Peyer's patch (tissue), 4 donors: ENCODE data around the gene CTDSP1. TPM values are rescaled to one million over a fixed set of nuclear protein-coding genes. Genes with fewer than 3 reads are reported as not detected.

Source experiments
- DNase-seq, 3 donors: peaks; one replicate each; pipeline ENCODE4 v3.0.0-alpha.2; 2017 to 2019
- H3K27ac ChIP-seq, 4 donors: fragments of 200-600 bp; sonication (generic); one replicate each; pipeline ENCODE4 v1.5.1; 2016 to 2019
- H3K27me3 ChIP-seq, 2 donors: fragments of 200-600 bp; sonication (generic); one replicate each; pipeline ENCODE4 v1.5.1; 2019
- H3K36me3 ChIP-seq, 3 donors: fragments of 200-600 bp; sonication (generic); one replicate each; pipeline ENCODE4 v1.5.1; 2016 to 2019
- H3K4me1 ChIP-seq, 4 donors: fragments of 200-600 bp; sonication (generic); one replicate each; pipeline ENCODE4 v1.5.1; 2016 to 2019
- H3K4me3 ChIP-seq, 4 donors: fragments of 200-600 bp; sonication (generic); 1 replicate in 3 of 4; 2 replicates in 1 of 4; pipeline ENCODE4 v1.5.1; 2016 to 2019; ENCODE audit warnings: mild to moderate bottlenecking in 1 of 4
- H3K9me3 ChIP-seq, 4 donors: fragments of 200-600 bp; sonication (generic); one replicate each; pipeline ENCODE4 v1.5.1; 2016 to 2019; ENCODE audit warnings: mild to moderate bottlenecking in 1 of 4
- CTCF ChIP-seq, 6 experiments: fragments of 450-650 bp in 4 of 6; fragments of 200-600 bp in 2 of 6; sonication (generic) in 1 of 6; IDR thresholded peaks; one replicate each; pipeline ENCODE4 v1.5.1; 2017 to 2019; ENCODE audit warnings: antibody characterized with exemption in 6 of 6, mild to moderate bottlenecking in 3 of 6, moderate library complexity in 1 of 6
- POLR2A ChIP-seq, 2 donors: fragments of 450-650 bp; IDR thresholded peaks; one replicate each; pipeline ENCODE4 v1.5.1; 2017; ENCODE audit warnings: antibody characterized with exemption in 2 of 2, mild to moderate bottlenecking in 2 of 2, moderate library complexity in 2 of 2
- small RNA-seq, 2 donors: library from RNA; depleted of rRNA; stranded (forward); fragments of <200 nt; gene quantifications; one replicate each; pipeline ENCODE3, GENCODE V24; 2016
- total RNA-seq, 4 donors: library from RNA; depleted of rRNA; stranded (reverse); fragments of >200 nt; gene quantifications; one replicate each; pipeline ENCODE4 v1.1.0, GENCODE V29; 2016

Gene CTDSP1
- total RNA-seq, 4 donors from 2014 or later: 105 to 207 (median 184) TPM

GRCh38 chr2:218448934-218449333, 49.3 kb downstream of the CTDSP1 start:
- Histone ChIP-seq H3K4me3 (no peak overlapping the region), H3K27ac (peak overlapping the region in 1 of 4 donors; percentile 56), H3K9me3 (no peaks in the 10 kb centered on the region), H3K36me3 (peaks cover 0 to 65% (median 0%) of the 10 kb centered on the region in 3 donors), H3K27me3 (no peaks in the 10 kb centered on the region), H3K4me1 (peaks cover 0 to 49% (median 2%) of the 10 kb centered on the region in 4 donors)
- TF ChIP-seq POLR2A (IDR thresholded peaks at IDR 0.05) (peak in 1 of 2 donors; percentile 15), CTCF (IDR thresholded peaks at IDR 0.05) (no peak)
- peak in 1 of 3 donors; percentile 69 for DNase-seq

- TF ChIP-seq POLR2A (IDR thresholded peaks at IDR 0.05) (no peak), CTCF (IDR thresholded peaks at IDR 0.05) (no peak)
- Histone ChIP-seq H3K36me3 (peaks cover 0 to 72% (median 0%) of the 10 kb centered on the region in 3 donors), H3K9me3 (no peaks in the 10 kb centered on the region), H3K27ac (no peak overlapping the region), H3K4me1 (peaks cover 0 to 22% (median 2%) of the 10 kb centered on the region in 4 donors), H3K27me3 (no peaks in the 10 kb centered on the region), H3K4me3 (no peak overlapping the region)
- DNase-seq: no peak
Observed at GRCh38 chr2:218452079-218452478, 52.4 kb downstream of the CTDSP1 start.

Small RNAs within 50 kb of the gene (small RNA-seq; reads per million reads assigned to genes)
- gene MIR26B: 115 to 563 reads per million in 2 donors

Other genes starting within 250 kb of the CTDSP1 start
- not detected for gene CXCR1, start 232.9 kb upstream of the CTDSP1 start, total RNA-seq
- 100 to 1,000 TPM; 210 to 284 (median 246) TPM for gene ARPC2, start 182.7 kb upstream of the CTDSP1 start, total RNA-seq
- 1 to 10 TPM; 3.3 to 7.0 (median 3.9) TPM for gene GPBAR1, start 138.9 kb upstream of the CTDSP1 start, total RNA-seq
- gene AAMP, start 129.7 kb upstream of the CTDSP1 start, total RNA-seq: 100 to 1,000 TPM in 3 of 4 donors, 10 to 100 TPM in 1; 91.8 to 151 (median 115) TPM
- gene PNKD, start 129.3 kb upstream of the CTDSP1 start, total RNA-seq: 100 to 1,000 TPM in 1 of 4 donors, 10 to 100 TPM in 3; 63.9 to 690 (median 70.4) TPM
- 100 to 1,000 TPM in 3 of 4 donors, 10 to 100 TPM in 1; 97.4 to 431 (median 280) TPM for gene TMBIM1, start 107.4 kb upstream of the CTDSP1 start, total RNA-seq
- not detected for gene CATIP, start 43.0 kb upstream of the CTDSP1 start, total RNA-seq
- gene SLC11A1, start 17.6 kb upstream of the CTDSP1 start, total RNA-seq: 10 to 100 TPM in 2 of 4 donors, 1 to 10 TPM in 2; 2.8 to 21.5 (median 8.6) TPM
- gene VIL1, start 19.3 kb downstream of the CTDSP1 start, total RNA-seq: 1,000 to 10,000 TPM in 1 of 4 donors, 100 to 1,000 TPM in 3; 189 to 1,274 (median 741) TPM
- 10 to 100 TPM; 12.6 to 44.6 (median 21.8) TPM for gene USP37, start 168.5 kb downstream of the CTDSP1 start, total RNA-seq
- gene CNOT9, start 169.0 kb downstream of the CTDSP1 start, total RNA-seq: 10 to 100 TPM; 27.2 to 54.2 (median 51.5) TPM
- gene PLCD4, start 208.0 kb downstream of the CTDSP1 start, total RNA-seq: 1 to 10 TPM in 3 of 4 donors, not detected in 1; 1.5 to 9.9 (median 3.6) TPM